ENCODE data around the gene DNASE1L1.

- TF ChIP-seq CTCF (IDR thresholded peaks at IDR 0.05; ENCODE audit: low read length) (no peak), EZH2 (IDR thresholded peaks at IDR 0.05; ENCODE audit: borderline replicate concordance, low read length) (no peak)
Measured at GRCh38 chrX:154375156-154375504, 33.9 kb downstream of the DNASE1L1 start.

All from OCI-LY1 (cell line).